ENCODE measurements around the gene RPS4Y2. TPM values are rescaled to one million over a fixed set of nuclear protein-coding genes. Genes with fewer than 3 reads are reported as not detected.

RPS4Y2 gene
- total RNA-seq, 1 donor from 2014 or later, result not detected

GRCh38 chrY:20781408-20781807, 25.5 kb downstream of the RPS4Y2 start:
- Mint-ChIP-seq H3K4me1 (peaks cover 40% of the 10 kb centered on the region), H3K4me3 (no peak overlapping the region)
- intact Hi-C loops (cut with micrococcal nuclease), result loop anchor here (5.0 kb wide), 1 partner anchor 34 kb away; no protein-coding TSS in a partner anchor

GRCh38 chrY:20784965-20785364, 29.1 kb downstream of the RPS4Y2 start:
- intact Hi-C loops (cut with micrococcal nuclease), result loop anchor here (5.0 kb wide), 1 partner anchor 38 kb away; no protein-coding TSS in a partner anchor
- Mint-ChIP-seq H3K36me3 (ENCODE audit: low read depth) (no peaks in the 10 kb centered on the region), H3K27me3 (no peaks in the 10 kb centered on the region), H3K27ac (peak overlapping the region; percentile 57), H3K9me3 (peaks cover 7% of the 10 kb centered on the region), H3K4me1 (peaks cover 47% of the 10 kb centered on the region), H3K4me3 (no peak overlapping the region)
- no peak for DNase-seq

More at GRCh38 chrY:20781408-20781807, 25.5 kb downstream of the RPS4Y2 start:
- DNase-seq, result no peak
- Mint-ChIP-seq H3K9me3 (peaks cover 3% of the 10 kb centered on the region), H3K36me3 (ENCODE audit: low read depth) (peaks cover 3% of the 10 kb centered on the region), H3K27me3 (no peaks in the 10 kb centered on the region), H3K27ac (no peak overlapping the region)

GRCh38 chrY:20787076-20787475, 31.2 kb downstream of the RPS4Y2 start:
- DNase-seq, result no peak

GRCh38 chrY:20798351-20799049, 42.6 kb downstream of the RPS4Y2 start:
- intact Hi-C loops (cut with micrococcal nuclease), result no loop called here
- Mint-ChIP-seq H3K36me3 (ENCODE audit: low read depth) (peaks cover 2% of the 10 kb centered on the region), H3K27me3 (no peaks in the 10 kb centered on the region), H3K4me1 (peaks cover 16% of the 10 kb centered on the region), H3K9me3 (peaks cover 4% of the 10 kb centered on the region), H3K27ac (peak overlapping the region; percentile 46), H3K4me3 (peak overlapping the region; percentile 34)
- DNase-seq, result peak; percentile 61

More at GRCh38 chrY:20787076-20787475, 31.2 kb downstream of the RPS4Y2 start:
- intact Hi-C loops (cut with micrococcal nuclease), result no loop called here
- Mint-ChIP-seq H3K36me3 (ENCODE audit: low read depth) (peaks cover 2% of the 10 kb centered on the region), H3K27me3 (no peaks in the 10 kb centered on the region), H3K27ac (peak overlapping the region; percentile 45), H3K4me1 (peaks cover 38% of the 10 kb centered on the region), H3K4me3 (no peak overlapping the region), H3K9me3 (peaks cover 7% of the 10 kb centered on the region)

GRCh38 chrY:20802659-20803058, 46.8 kb downstream of the RPS4Y2 start:
- Mint-ChIP-seq H3K27me3 (no peaks in the 10 kb centered on the region), H3K4me3 (no peak overlapping the region), H3K4me1 (peaks cover 25% of the 10 kb centered on the region), H3K36me3 (ENCODE audit: low read depth) (no peaks in the 10 kb centered on the region), H3K9me3 (no peaks in the 10 kb centered on the region), H3K27ac (no peak overlapping the region)
- no peak for DNase-seq
- intact Hi-C loops (cut with micrococcal nuclease), result no loop called here

GRCh38 chrY:20806243-20806642, 50.3 kb downstream of the RPS4Y2 start:
- Mint-ChIP-seq H3K27me3 (no peaks in the 10 kb centered on the region), H3K36me3 (ENCODE audit: low read depth) (peaks cover 3% of the 10 kb centered on the region), H3K4me3 (no peak overlapping the region), H3K9me3 (no peaks in the 10 kb centered on the region), H3K4me1 (peaks cover 15% of the 10 kb centered on the region), H3K27ac (no peak overlapping the region)
- DNase-seq, result no peak
- intact Hi-C loops (cut with micrococcal nuclease), result no loop called here

GRCh38 chrY:20813459-20813858, 57.6 kb downstream of the RPS4Y2 start:
- H3K9me3 Mint-ChIP-seq, result no peaks in the 10 kb centered on the region
- intact Hi-C loops (cut with micrococcal nuclease), result loop anchor here (5.0 to 10.0 kb wide), 3 partner anchors 69 to 429 kb away; no protein-coding TSS in a partner anchor
- peaks cover 15% of the 10 kb centered on the region for H3K4me1 Mint-ChIP-seq
- H3K36me3 Mint-ChIP-seq (ENCODE audit: low read depth), result peaks cover 5% of the 10 kb centered on the region
- peak overlapping the region; percentile 10 for H3K4me3 Mint-ChIP-seq
- H3K27me3 Mint-ChIP-seq, result no peaks in the 10 kb centered on the region
- H3K27ac Mint-ChIP-seq, result peak overlapping the region; percentile 81
- peak; percentile 69 for DNase-seq

GRCh38 chrY:20814794-20815193, 58.9 kb downstream of the RPS4Y2 start:
- DNase-seq, result peak; percentile 55
- Mint-ChIP-seq H3K27me3 (no peaks in the 10 kb centered on the region), H3K4me1 (peaks cover 15% of the 10 kb centered on the region), H3K36me3 (ENCODE audit: low read depth) (peaks cover 2% of the 10 kb centered on the region), H3K4me3 (no peak overlapping the region), H3K9me3 (no peaks in the 10 kb centered on the region), H3K27ac (no peak overlapping the region)
- intact Hi-C loops (cut with micrococcal nuclease), result loop anchor here (5.0 to 10.0 kb wide), 3 partner anchors 70 to 428 kb away; no protein-coding TSS in a partner anchor

- DNase-seq, result no peak
- H3K36me3 Mint-ChIP-seq (ENCODE audit: low read depth), result peaks cover 2% of the 10 kb centered on the region
- H3K4me1 Mint-ChIP-seq, result peaks cover 15% of the 10 kb centered on the region
- intact Hi-C loops (cut with micrococcal nuclease), result loop anchor here (10.0 kb wide), 2 partner anchors 72 to 178 kb away; no protein-coding TSS in a partner anchor
- no peak overlapping the region for H3K27ac Mint-ChIP-seq
- H3K27me3 Mint-ChIP-seq, result no peaks in the 10 kb centered on the region
- no peaks in the 10 kb centered on the region for H3K9me3 Mint-ChIP-seq
- no peak overlapping the region for H3K4me3 Mint-ChIP-seq
Observed at GRCh38 chrY:20817067-20817466, 61.2 kb downstream of the RPS4Y2 start.

Other genes with a start within 250 kb of the RPS4Y2 start
- 71.7 and 74.4 TPM in 2 replicates for gene EIF1AY, start 180.3 kb upstream of the RPS4Y2 start, total RNA-seq